T-helper 2 cell treated with Interferon-gamma antibody and Interleukin-4, amounts not matched to agents 5 μg/mL and 100 μg/mL, for 36 hours (primary cell): ENCODE results near the gene ADGRG4.
"Not testable (repeated sequence)": the region's sequence is repeated elsewhere in the genome, so short reads cannot be mapped to it uniquely, and the experiment has no call there.

Experiments used
- DNase-seq: peaks from one replicate; pipeline ENCODE4 v3.0.0; 2021; ENCODE audit warnings: low spot score
- H3K27ac Mint-ChIP-seq: one replicate; pipeline ENCODE4 v1.8.0; 2021; ENCODE audit warnings: mild to moderate bottlenecking, mixed read lengths
- H3K27me3 Mint-ChIP-seq: one replicate; pipeline ENCODE4 v1.8.0; 2021; ENCODE audit warnings: low read depth, mixed read lengths
- H3K36me3 Mint-ChIP-seq: one replicate; pipeline ENCODE4 v1.8.0; 2021; ENCODE audit warnings: low read depth, mixed read lengths
- H3K4me1 Mint-ChIP-seq: one replicate; pipeline ENCODE4 v1.8.0; 2021; ENCODE audit warnings: low read depth, mixed read lengths
- H3K4me3 Mint-ChIP-seq: one replicate; pipeline ENCODE4 v1.8.0; 2022; ENCODE audit warnings: mild to moderate bottlenecking, moderate library complexity, mixed read lengths
- H3K9me3 Mint-ChIP-seq: one replicate; pipeline ENCODE4 v1.8.0; 2021; ENCODE audit warnings: mixed read lengths

Gene ADGRG4

GRCh38 chrX:136386173-136386572 is 85.4 kb downstream of the ADGRG4 start:
- Mint-ChIP-seq H3K27ac (no peak overlapping the region), H3K27me3 (peaks cover 15% of the 10 kb centered on the region), H3K9me3 (no peaks in the 10 kb centered on the region), H3K36me3 (no peaks in the 10 kb centered on the region), H3K4me3 (no peak overlapping the region), H3K4me1 (no peaks in the 10 kb centered on the region)
- no peak for DNase-seq

- DNase-seq, result no peak
- Mint-ChIP-seq H3K4me3 (no peak overlapping the region), H3K27me3 (peaks cover 15% of the 10 kb centered on the region), H3K36me3 (no peaks in the 10 kb centered on the region), H3K4me1 (no peaks in the 10 kb centered on the region), H3K27ac (no peak overlapping the region), H3K9me3 (no peaks in the 10 kb centered on the region)
These were observed 86.1 kb downstream of the ADGRG4 start for GRCh38 chrX:136386826-136387225.

- no peak for DNase-seq
- Mint-ChIP-seq H3K9me3 (no peaks in the 10 kb centered on the region), H3K27ac (no peak overlapping the region), H3K36me3 (no peaks in the 10 kb centered on the region), H3K4me1 (no peaks in the 10 kb centered on the region), H3K4me3 (no peak overlapping the region), H3K27me3 (peaks cover 15% of the 10 kb centered on the region)
These were observed 87.3 kb downstream of the ADGRG4 start for GRCh38 chrX:136387951-136388502.

- Mint-ChIP-seq H3K4me3 (no peak overlapping the region), H3K4me1 (no peaks in the 10 kb centered on the region), H3K27ac (no peak overlapping the region), H3K9me3 (no peaks in the 10 kb centered on the region), H3K36me3 (no peaks in the 10 kb centered on the region), H3K27me3 (peaks cover 9% of the 10 kb centered on the region)
- DNase-seq, result no peak
These were observed 90.2 kb downstream of the ADGRG4 start for GRCh38 chrX:136390921-136391320.

- DNase-seq, result no peak
- H3K9me3 Mint-ChIP-seq, result no peaks in the 10 kb centered on the region
- H3K4me3 Mint-ChIP-seq, result no peak overlapping the region
- H3K36me3 Mint-ChIP-seq, result no peaks in the 10 kb centered on the region
- peaks cover 5% of the 10 kb centered on the region for H3K27me3 Mint-ChIP-seq
- no peak overlapping the region for H3K27ac Mint-ChIP-seq
- no peaks in the 10 kb centered on the region for H3K4me1 Mint-ChIP-seq
These were observed 94.5 kb downstream of the ADGRG4 start for GRCh38 chrX:136395271-136395670.

GRCh38 chrX:136397001-136397400 is 96.2 kb downstream of the ADGRG4 start:
- no peaks in the 10 kb centered on the region for H3K9me3 Mint-ChIP-seq
- no peaks in the 10 kb centered on the region for H3K4me1 Mint-ChIP-seq
- peaks cover 3% of the 10 kb centered on the region for H3K27me3 Mint-ChIP-seq
- H3K27ac Mint-ChIP-seq, result no peak overlapping the region
- DNase-seq, result no peak
- no peak overlapping the region for H3K4me3 Mint-ChIP-seq
- no peaks in the 10 kb centered on the region for H3K36me3 Mint-ChIP-seq

- no peak for DNase-seq
- no peaks in the 10 kb centered on the region for H3K9me3 Mint-ChIP-seq
- H3K4me3 Mint-ChIP-seq, result no peak overlapping the region
- H3K36me3 Mint-ChIP-seq, result no peaks in the 10 kb centered on the region
- no peak overlapping the region for H3K27ac Mint-ChIP-seq
- H3K27me3 Mint-ChIP-seq, result peaks cover 2% of the 10 kb centered on the region
- H3K4me1 Mint-ChIP-seq, result no peaks in the 10 kb centered on the region
These were observed 104.4 kb downstream of the ADGRG4 start for GRCh38 chrX:136405126-136405525.

- H3K27ac Mint-ChIP-seq, result no peak overlapping the region
- H3K4me3 Mint-ChIP-seq, result no peak overlapping the region
- no peaks in the 10 kb centered on the region for H3K27me3 Mint-ChIP-seq
- no peaks in the 10 kb centered on the region for H3K4me1 Mint-ChIP-seq
- no peaks in the 10 kb centered on the region for H3K36me3 Mint-ChIP-seq
- DNase-seq, result no peak
- H3K9me3 Mint-ChIP-seq, result no peaks in the 10 kb centered on the region
These were observed 117.0 kb downstream of the ADGRG4 start for GRCh38 chrX:136417806-136418205.

GRCh38 chrX:136421338-136421737 is 120.6 kb downstream of the ADGRG4 start:
- Mint-ChIP-seq H3K4me1 (no peaks in the 10 kb centered on the region), H3K27ac (no peak overlapping the region), H3K36me3 (no peaks in the 10 kb centered on the region), H3K27me3 (peaks cover 5% of the 10 kb centered on the region), H3K9me3 (no peaks in the 10 kb centered on the region), H3K4me3 (no peak overlapping the region)
- no peak for DNase-seq

DNA sequence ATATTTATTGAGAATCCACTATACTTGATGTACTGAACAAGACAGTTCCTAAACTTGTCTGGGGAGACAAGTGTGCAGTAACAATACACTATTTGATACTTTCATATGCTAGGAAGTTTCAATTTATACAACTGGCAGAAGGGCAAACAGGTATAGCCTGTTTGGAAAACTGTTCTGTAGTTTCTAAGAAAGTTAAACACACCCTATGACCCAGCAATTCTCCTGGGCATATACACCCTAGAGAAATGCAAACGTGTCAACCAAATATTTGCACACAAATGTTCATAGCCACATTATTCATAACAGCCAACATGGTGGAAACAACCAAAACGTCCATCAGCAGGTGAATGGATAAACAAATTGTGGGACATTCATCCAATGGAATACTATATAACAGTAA is 123.0 kb downstream of the ADGRG4 start:
- Mint-ChIP-seq H3K4me3 (no peak overlapping the region), H3K4me1 (no peaks in the 10 kb centered on the region), H3K27me3 (peaks cover 5% of the 10 kb centered on the region)

DNA sequence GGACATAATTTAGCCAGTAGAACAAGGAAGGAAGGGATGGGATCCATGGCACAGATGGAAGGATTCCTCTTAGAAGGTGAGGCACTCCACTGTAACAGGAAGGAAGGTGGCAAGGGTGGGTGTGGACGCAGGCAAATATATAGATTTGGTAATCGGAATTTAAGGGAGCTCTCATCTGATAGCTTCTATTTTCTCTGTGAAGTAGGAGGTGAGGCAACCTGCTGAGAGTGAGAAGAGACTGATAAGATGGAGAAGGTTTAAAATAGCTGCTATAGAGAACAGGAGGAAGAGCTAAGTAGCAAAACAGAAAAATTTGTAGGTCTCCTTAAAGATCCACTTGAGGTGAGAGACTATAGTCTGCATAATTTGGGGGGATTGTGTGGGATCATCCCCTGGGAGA is 125.2 kb downstream of the ADGRG4 start:
- Mint-ChIP-seq H3K27ac (no peak overlapping the region), H3K4me1 (no peaks in the 10 kb centered on the region), H3K4me3 (no peak overlapping the region), H3K36me3 (no peaks in the 10 kb centered on the region), H3K27me3 (peaks cover 5% of the 10 kb centered on the region), H3K9me3 (no peaks in the 10 kb centered on the region)
- DNase-seq, result no peak

More for the DNA sequence above, 123.0 kb downstream of the ADGRG4 start:
- H3K9me3 Mint-ChIP-seq, result no peaks in the 10 kb centered on the region
- no peak overlapping the region for H3K27ac Mint-ChIP-seq
- no peak for DNase-seq
- H3K36me3 Mint-ChIP-seq, result no peaks in the 10 kb centered on the region

DNA sequence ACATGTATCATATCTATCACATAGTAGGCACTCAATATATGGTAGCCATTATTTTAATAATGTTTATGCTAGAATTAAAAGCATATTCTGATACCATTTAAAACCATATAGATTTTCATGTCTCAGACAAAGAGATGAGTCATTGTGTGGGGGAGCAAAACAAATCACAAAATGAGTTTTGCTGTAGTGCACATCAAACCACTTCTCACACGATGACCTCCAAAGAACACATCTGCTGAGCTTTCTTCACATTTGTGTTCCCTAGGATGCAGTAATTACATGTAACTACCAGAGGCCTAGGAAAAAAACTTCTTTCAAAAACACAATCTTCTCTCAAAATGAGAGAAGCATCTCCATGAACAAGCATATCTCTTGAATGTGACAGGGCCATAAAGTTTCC is 130.9 kb downstream of the ADGRG4 start:
- H3K27me3 Mint-ChIP-seq, result no peaks in the 10 kb centered on the region
- H3K4me1 Mint-ChIP-seq, result peaks cover 5% of the 10 kb centered on the region
- no peak for DNase-seq
- no peaks in the 10 kb centered on the region for H3K36me3 Mint-ChIP-seq
- no peaks in the 10 kb centered on the region for H3K9me3 Mint-ChIP-seq
- H3K4me3 Mint-ChIP-seq, result no peak overlapping the region
- no peak overlapping the region for H3K27ac Mint-ChIP-seq

GRCh38 chrX:136437774-136438173 is 137.0 kb downstream of the ADGRG4 start:
- H3K4me3 Mint-ChIP-seq, result no peak overlapping the region
- peaks cover 2% of the 10 kb centered on the region for H3K27me3 Mint-ChIP-seq
- no peak for DNase-seq
- H3K27ac Mint-ChIP-seq, result no peak overlapping the region
- H3K9me3 Mint-ChIP-seq, result no peaks in the 10 kb centered on the region
- H3K4me1 Mint-ChIP-seq, result peaks cover 5% of the 10 kb centered on the region
- H3K36me3 Mint-ChIP-seq, result no peaks in the 10 kb centered on the region

GRCh38 chrX:136438192-136438591 is 137.4 kb downstream of the ADGRG4 start:
- H3K4me3 Mint-ChIP-seq, result no peak overlapping the region
- H3K36me3 Mint-ChIP-seq, result no peaks in the 10 kb centered on the region
- DNase-seq, result no peak
- no peak overlapping the region for H3K27ac Mint-ChIP-seq
- peaks cover 2% of the 10 kb centered on the region for H3K27me3 Mint-ChIP-seq
- H3K4me1 Mint-ChIP-seq, result peaks cover 5% of the 10 kb centered on the region
- no peaks in the 10 kb centered on the region for H3K9me3 Mint-ChIP-seq

DNA sequence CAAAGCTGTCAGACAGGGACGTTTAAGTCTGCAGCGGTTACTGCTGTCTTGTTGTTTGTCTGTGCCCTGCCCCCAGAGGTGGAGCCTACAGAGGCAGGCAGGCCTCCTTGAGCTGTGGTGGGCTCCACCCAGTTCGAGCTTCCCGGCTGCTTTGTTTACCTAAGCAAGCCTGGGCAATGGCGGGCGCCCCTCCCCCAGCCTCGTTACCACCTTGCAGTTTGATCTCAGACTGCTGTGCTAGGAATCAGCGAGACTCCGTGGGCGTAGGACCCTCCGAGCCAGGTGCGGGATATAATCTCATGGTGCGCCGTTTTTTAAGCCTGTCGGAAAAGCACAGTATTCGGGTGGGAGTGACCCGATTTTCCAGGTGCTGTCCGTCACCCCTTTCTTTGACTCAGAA is 144.9 kb downstream of the ADGRG4 start:
- H3K27ac Mint-ChIP-seq, DNase-seq, H3K4me3 Mint-ChIP-seq, H3K36me3 Mint-ChIP-seq, H3K4me1 Mint-ChIP-seq, H3K27me3 Mint-ChIP-seq, H3K9me3 Mint-ChIP-seq: not testable (repeated sequence)
